ENCODE data around the gene MROH2A. TPM values are rescaled to one million over a fixed set of nuclear protein-coding genes. Genes with fewer than 3 reads are reported as not detected.

Gene MROH2A
- total and polyA plus RNA-seq, 4 donors, result 0.80 TPM; not detected in 3

GRCh38 chr2:233849607-233850271 is 71.6 kb downstream of the MROH2A start:
- TF ChIP-seq, protein P1, sequence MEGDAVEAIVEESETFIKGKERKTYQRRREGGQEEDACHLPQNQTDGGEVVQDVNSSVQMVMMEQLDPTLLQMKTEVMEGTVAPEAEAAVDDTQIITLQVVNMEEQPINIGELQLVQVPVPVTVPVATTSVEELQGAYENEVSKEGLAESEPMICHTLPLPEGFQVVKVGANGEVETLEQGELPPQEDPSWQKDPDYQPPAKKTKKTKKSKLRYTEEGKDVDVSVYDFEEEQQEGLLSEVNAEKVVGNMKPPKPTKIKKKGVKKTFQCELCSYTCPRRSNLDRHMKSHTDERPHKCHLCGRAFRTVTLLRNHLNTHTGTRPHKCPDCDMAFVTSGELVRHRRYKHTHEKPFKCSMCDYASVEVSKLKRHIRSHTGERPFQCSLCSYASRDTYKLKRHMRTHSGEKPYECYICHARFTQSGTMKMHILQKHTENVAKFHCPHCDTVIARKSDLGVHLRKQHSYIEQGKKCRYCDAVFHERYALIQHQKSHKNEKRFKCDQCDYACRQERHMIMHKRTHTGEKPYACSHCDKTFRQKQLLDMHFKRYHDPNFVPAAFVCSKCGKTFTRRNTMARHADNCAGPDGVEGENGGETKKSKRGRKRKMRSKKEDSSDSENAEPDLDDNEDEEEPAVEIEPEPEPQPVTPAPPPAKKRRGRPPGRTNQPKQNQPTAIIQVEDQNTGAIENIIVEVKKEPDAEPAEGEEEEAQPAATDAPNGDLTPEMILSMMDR (IDR thresholded peaks at IDR 0.05; ENCODE audit: control extremely low read depth, extremely low read depth), result no peak
- peaks cover 0 to 29% (median 4%) of the 10 kb centered on the region in 4 donors for H3K36me3 ChIP-seq (ENCODE audit: control insufficient read depth in 4 of 4, insufficient read depth in 4 of 4, low read length in 4 of 4)
- H3K4me3 ChIP-seq, result no peak overlapping the region
- 89% methylated on average over 13 of the region's 13 CpGs for WGBS, 2 donors
- peaks cover 0 to 20% (median 8%) of the 10 kb centered on the region in 5 donors for H3K4me1 ChIP-seq (ENCODE audit: control insufficient read depth in 5 of 5, insufficient read depth in 5 of 5, low read length in 5 of 5)
- H3K9ac ChIP-seq (ENCODE audit: insufficient read depth in 1 of 2, low read length in 2 of 2), result no peak overlapping the region
- H3K9me3 ChIP-seq (ENCODE audit: control insufficient read depth in 4 of 4, insufficient read depth in 3 of 4, low read length in 3 of 4), result no peaks in the 10 kb centered on the region
- no peaks in the 10 kb centered on the region for H3K27me3 ChIP-seq (ENCODE audit: control insufficient read depth in 3 of 3, insufficient read depth in 3 of 3, low read length in 2 of 3)
- DNase-seq, result no peak
- H3K27ac ChIP-seq (ENCODE audit: low read depth in 1 of 2, low read length in 1 of 2), result no peak overlapping the region
- no peak for ATAC-seq (ENCODE audit: insufficient read depth, low FRiP score)

DNA sequence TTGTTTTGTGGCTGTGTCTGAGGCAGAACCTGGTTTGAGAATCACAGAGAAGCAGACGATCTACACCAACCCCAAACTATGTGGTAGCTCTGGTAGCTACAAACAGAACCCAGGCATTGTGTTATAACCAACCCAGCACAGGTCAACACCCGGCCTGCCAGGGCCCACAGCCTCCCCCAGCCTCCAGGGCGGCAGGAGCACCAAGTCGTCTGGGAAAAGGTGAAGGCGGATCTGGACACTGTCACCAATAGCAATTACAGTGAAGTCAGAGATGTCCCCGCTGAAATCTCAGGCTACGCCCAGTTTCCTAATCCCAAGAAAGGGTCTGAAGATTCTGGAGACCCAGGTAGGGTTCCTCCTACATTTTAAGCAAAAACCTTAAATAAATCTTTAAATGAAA is 72.6 kb downstream of the MROH2A start:
- ATAC-seq (ENCODE audit: insufficient read depth, low FRiP score) (no peak), DNase-seq (no peak)
- Histone ChIP-seq H3K36me3 (ENCODE audit: control insufficient read depth in 4 of 4, insufficient read depth in 4 of 4, low read length in 4 of 4) (peaks cover 0 to 29% (median 4%) of the 10 kb centered on the region in 4 donors), H3K9ac (ENCODE audit: insufficient read depth in 1 of 2, low read length in 2 of 2) (no peak overlapping the region), H3K4me3 (no peak overlapping the region), H3K27me3 (ENCODE audit: control insufficient read depth in 3 of 3, insufficient read depth in 3 of 3, low read length in 2 of 3) (no peaks in the 10 kb centered on the region), H3K27ac (ENCODE audit: low read depth in 1 of 2, low read length in 1 of 2) (no peak overlapping the region), H3K9me3 (ENCODE audit: control insufficient read depth in 4 of 4, insufficient read depth in 3 of 4, low read length in 3 of 4) (no peaks in the 10 kb centered on the region), H3K4me1 (ENCODE audit: control insufficient read depth in 5 of 5, insufficient read depth in 5 of 5, low read length in 5 of 5) (peaks cover 3 to 26% (median 8%) of the 10 kb centered on the region in 5 donors)
- WGBS, 2 donors, result 93 to 97% methylated on average over 7 of the region's 7 CpGs
- TF ChIP-seq, protein P1 (IDR thresholded peaks at IDR 0.05; ENCODE audit: control extremely low read depth, extremely low read depth), result no peak

DNA sequence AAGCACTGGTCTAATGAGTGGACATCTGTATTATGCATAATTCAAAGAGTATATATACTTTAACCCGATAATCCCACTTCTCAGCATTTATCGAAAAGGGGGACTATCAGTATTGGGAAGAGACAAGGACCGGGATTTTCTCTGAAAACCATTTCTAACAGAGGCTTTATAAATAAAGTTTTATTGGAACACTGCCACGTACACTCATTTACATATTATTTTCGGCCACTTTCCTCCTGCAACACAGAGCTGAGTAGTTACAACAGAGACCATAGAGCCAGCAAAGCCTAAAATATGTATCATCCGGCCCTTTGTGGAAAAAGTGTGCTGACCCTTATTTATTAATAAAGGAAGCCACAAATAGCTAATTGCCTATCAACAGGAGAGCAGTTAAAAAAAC is 73.0 kb downstream of the MROH2A start:
- Histone ChIP-seq H3K9me3 (ENCODE audit: control insufficient read depth in 4 of 4, insufficient read depth in 3 of 4, low read length in 3 of 4) (no peaks in the 10 kb centered on the region), H3K27me3 (ENCODE audit: control insufficient read depth in 3 of 3, insufficient read depth in 3 of 3, low read length in 2 of 3) (no peaks in the 10 kb centered on the region), H3K9ac (ENCODE audit: insufficient read depth in 1 of 2, low read length in 2 of 2) (no peak overlapping the region), H3K4me3 (no peak overlapping the region), H3K27ac (ENCODE audit: low read depth in 1 of 2, low read length in 1 of 2) (no peak overlapping the region), H3K4me1 (ENCODE audit: control insufficient read depth in 5 of 5, insufficient read depth in 5 of 5, low read length in 5 of 5) (peaks cover 3 to 26% (median 8%) of the 10 kb centered on the region in 5 donors), H3K36me3 (ENCODE audit: control insufficient read depth in 4 of 4, insufficient read depth in 4 of 4, low read length in 4 of 4) (peaks cover 0 to 29% (median 4%) of the 10 kb centered on the region in 4 donors)
- TF ChIP-seq, protein P1 (IDR thresholded peaks at IDR 0.05; ENCODE audit: control extremely low read depth, extremely low read depth), result no peak
- DNase-seq (no peak), ATAC-seq (ENCODE audit: insufficient read depth, low FRiP score) (no peak)
- WGBS, 2 donors, result 97% methylated on average over 6 of the region's 6 CpGs
